ENCODE results near the gene SALL1.

DNA sequence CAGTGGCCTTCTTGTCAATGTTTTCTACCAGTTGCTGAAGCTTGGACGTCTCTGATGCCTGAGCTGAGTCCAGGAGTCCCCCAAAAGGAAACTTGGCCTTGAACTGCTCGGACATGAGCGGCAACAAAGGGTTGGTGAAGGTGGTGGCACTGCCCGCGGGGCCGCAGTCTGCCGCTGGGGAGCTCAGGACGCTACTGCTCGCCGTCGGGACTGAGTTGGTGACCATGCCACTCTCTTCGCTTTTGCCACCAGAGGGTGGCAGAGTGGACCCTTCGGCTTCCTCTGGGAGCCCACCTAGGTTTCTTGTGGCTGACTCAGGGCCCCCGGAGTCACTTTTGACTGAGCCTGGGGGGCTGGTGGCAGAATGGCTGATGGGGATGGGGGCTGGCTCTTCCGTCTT lies 11.0 kb downstream of the SALL1 start:
- TF ChIP-seq, protein P1, sequence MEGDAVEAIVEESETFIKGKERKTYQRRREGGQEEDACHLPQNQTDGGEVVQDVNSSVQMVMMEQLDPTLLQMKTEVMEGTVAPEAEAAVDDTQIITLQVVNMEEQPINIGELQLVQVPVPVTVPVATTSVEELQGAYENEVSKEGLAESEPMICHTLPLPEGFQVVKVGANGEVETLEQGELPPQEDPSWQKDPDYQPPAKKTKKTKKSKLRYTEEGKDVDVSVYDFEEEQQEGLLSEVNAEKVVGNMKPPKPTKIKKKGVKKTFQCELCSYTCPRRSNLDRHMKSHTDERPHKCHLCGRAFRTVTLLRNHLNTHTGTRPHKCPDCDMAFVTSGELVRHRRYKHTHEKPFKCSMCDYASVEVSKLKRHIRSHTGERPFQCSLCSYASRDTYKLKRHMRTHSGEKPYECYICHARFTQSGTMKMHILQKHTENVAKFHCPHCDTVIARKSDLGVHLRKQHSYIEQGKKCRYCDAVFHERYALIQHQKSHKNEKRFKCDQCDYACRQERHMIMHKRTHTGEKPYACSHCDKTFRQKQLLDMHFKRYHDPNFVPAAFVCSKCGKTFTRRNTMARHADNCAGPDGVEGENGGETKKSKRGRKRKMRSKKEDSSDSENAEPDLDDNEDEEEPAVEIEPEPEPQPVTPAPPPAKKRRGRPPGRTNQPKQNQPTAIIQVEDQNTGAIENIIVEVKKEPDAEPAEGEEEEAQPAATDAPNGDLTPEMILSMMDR (IDR thresholded peaks at IDR 0.05; ENCODE audit: low read length), result no peak
- TF ChIP-seq EZH2phosphoT487 (IDR thresholded peaks at IDR 0.05; ENCODE audit: low read length), result no peak
- no peak for TF ChIP-seq EZH2 (optimal IDR thresholded peaks at IDR 0.05; ENCODE audit: low read depth, low read length)

Data from MM.1S (cell line).